ENCODE results near the gene SLC6A19.

SLC6A19 gene

GRCh38 chr5:1211701-1212100 lies 10.3 kb downstream of the SLC6A19 start:
- no peak for TF ChIP-seq CTCF (IDR thresholded peaks at IDR 0.05; ENCODE audit: low read depth, low read length, missing control alignments)
- DNase-seq (ENCODE audit: low read depth): no peak
- in situ Hi-C loops (cut with HindIII; ENCODE audit: low sequenced_read_pairs): no loop called here
- H3K4me3 ChIP-seq (ENCODE audit: low read depth, low read length): no peak overlapping the region

- no peak overlapping the region for H3K4me3 ChIP-seq (ENCODE audit: low read depth, low read length)
- DNase-seq (ENCODE audit: low read depth): no peak
- no peak for TF ChIP-seq CTCF (IDR thresholded peaks at IDR 0.05; ENCODE audit: low read depth, low read length, missing control alignments)
- in situ Hi-C loops (cut with HindIII; ENCODE audit: low sequenced_read_pairs): no loop called here
These were observed 10.9 kb downstream of the SLC6A19 start for GRCh38 chr5:1212271-1212670.

GRCh38 chr5:1212881-1213280 lies 11.5 kb downstream of the SLC6A19 start:
- H3K4me3 ChIP-seq (ENCODE audit: low read depth, low read length): no peak overlapping the region
- DNase-seq (ENCODE audit: low read depth): no peak
- TF ChIP-seq CTCF (IDR thresholded peaks at IDR 0.05; ENCODE audit: low read depth, low read length, missing control alignments): no peak
- in situ Hi-C loops (cut with HindIII; ENCODE audit: low sequenced_read_pairs): no loop called here

- no peak for TF ChIP-seq CTCF (IDR thresholded peaks at IDR 0.05; ENCODE audit: low read depth, low read length, missing control alignments)
- H3K4me3 ChIP-seq (ENCODE audit: low read depth, low read length): no peak overlapping the region
- in situ Hi-C loops (cut with HindIII; ENCODE audit: low sequenced_read_pairs): no loop called here
- no peak for DNase-seq (ENCODE audit: low read depth)
These were observed 12.2 kb downstream of the SLC6A19 start for GRCh38 chr5:1213508-1214162.

DNA sequence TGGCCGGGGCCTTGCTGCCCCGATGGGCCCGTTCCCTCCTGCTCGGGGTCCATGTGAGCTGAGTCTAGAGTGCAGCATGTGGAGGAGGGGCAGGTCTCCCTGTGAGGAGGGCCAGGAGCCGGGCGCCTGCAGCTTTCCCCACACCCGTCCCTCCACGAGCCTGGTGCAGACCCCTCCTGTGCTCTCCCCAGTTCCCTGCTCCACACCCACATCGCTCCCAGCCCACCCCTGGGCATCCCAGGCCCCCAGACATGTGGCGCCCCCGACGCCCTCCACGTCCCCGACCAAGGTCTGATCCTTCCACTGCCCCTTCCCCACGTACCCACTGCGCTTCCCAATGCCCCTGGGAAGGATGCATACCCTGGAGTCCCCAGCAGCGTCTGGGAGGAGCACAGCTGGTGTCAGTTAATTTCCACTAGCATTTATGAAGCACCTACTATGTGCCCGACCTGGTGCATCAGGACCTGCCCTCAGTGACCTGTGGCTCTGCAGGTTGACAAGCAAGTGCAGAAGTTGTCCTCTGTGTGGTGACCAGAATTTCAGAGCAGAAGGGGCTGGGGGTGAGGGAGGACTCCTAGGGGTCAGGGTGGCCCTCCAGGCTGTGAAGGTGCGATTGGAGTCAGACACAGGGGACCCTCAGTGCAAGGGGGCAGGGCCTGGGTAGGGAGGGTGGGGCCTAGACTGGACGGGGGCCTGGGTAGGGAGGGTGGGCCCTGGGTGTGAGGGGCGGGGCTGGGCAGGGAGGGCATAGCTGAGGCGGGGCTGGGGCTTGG lies 13.0 kb downstream of the SLC6A19 start:
- no peak overlapping the region for H3K4me3 ChIP-seq (ENCODE audit: low read depth, low read length)
- no peak for DNase-seq (ENCODE audit: low read depth)
- in situ Hi-C loops (cut with HindIII; ENCODE audit: low sequenced_read_pairs): no loop called here
- TF ChIP-seq CTCF (IDR thresholded peaks at IDR 0.05; ENCODE audit: low read depth, low read length, missing control alignments): no peak

GRCh38 chr5:1214936-1215220 lies 13.5 kb downstream of the SLC6A19 start:
- H3K4me3 ChIP-seq (ENCODE audit: low read depth, low read length): no peak overlapping the region
- in situ Hi-C loops (cut with HindIII; ENCODE audit: low sequenced_read_pairs): no loop called here
- no peak for TF ChIP-seq CTCF (IDR thresholded peaks at IDR 0.05; ENCODE audit: low read depth, low read length, missing control alignments)
- DNase-seq (ENCODE audit: low read depth): no peak

Data from astrocyte of the cerebellum (primary cell).